RKO (cell line): ENCODE results near the gene STAT3.
"Not testable (repeated sequence)": the region's sequence is repeated elsewhere in the genome, so short reads cannot be mapped to it uniquely, and the experiment has no call there.

Source experiments
- DNase-seq: peaks from one replicate; pipeline ENCODE4 v3.0.0-alpha.2; 2016; ENCODE audit warnings: low spot score

STAT3 gene

GRCh38 chr17:42276359-42276608, 112.0 kb downstream of the STAT3 start, which contains the start of gene STAT5B:
TSS of gene STAT5B (minus strand) at chr17:42276391. CDS start at chr17:42232127, 44,264 bp downstream.
- DNase-seq = peak; percentile 77

GRCh38 chr17:42275527-42276358, 112.5 kb downstream of the STAT3 start:
- peak; percentile 53 for DNase-seq

- no peak for DNase-seq
These were observed 113.3 kb downstream of the STAT3 start for GRCh38 chr17:42274812-42275526.

GRCh38 chr17:42274253-42274542, 114.0 kb downstream of the STAT3 start:
- no peak for DNase-seq

DNA sequence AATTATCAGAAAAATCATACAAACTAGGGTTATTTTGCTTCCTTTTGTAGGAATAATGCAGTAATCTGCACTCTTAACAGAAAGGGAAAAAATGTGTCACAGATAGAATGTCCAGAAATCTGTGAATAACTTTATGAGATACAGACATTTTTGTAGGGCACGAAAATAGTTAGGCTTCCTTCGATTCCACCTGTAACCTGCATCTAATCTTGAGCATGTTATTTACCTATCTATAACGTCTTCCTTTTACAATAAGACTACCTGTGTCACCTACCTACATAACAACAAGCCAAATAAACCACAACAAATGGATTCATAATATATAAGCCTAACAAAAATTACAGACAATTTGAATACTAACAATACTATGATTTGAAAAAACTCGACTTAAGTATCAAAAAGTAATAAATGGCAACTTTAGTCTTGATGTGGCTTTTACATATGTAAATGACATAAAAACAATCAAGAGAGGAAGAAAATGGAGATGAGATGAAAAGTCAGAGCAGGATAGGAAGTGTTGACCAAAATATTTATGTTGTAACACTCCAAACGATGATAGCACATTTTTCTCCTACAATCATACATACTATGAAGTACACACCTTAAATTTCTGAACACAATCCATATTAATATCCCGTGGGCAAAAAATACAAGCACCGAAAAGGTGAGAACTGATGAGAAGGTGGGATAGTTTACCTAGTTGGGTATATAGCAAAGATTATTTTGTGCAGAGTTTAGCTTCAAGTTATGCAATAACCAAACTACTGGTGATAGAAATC, 114.6 kb downstream of the STAT3 start:
- DNase-seq = no peak

DNA sequence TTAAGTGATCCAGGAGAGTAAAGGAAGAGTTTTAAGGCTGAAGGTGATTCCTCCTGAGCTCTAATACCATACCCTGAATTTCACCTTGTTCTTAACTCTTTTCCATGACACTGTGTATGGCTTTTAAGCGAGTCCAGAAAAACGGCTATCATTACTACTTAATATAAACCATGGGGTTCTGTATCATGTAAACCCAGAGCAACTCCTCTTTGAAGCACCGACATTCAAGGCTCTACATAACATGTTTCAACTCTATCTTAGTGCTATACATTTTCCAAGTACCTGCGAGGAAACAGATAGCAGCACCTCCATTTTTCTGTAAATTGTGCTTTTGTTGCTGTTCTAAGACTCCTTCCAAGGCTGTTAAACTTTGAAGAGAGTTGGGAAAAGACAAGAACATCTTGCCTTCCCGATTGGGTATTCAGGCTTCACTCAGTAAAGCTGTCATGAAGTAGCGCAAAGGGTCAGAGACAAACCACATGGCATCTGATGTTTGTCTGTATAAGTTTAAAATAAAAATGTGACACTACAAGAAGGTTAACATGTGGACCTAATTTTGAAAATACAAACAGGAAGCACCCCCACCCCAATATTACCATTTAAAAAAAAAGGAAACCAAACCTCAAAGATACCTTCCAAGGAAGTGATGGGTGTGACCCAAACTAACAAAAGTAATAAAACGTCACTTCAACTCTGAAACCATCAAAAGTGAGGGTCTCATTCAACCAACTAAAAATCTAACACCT, 115.9 kb downstream of the STAT3 start:
- DNase-seq = no peak

DNA sequence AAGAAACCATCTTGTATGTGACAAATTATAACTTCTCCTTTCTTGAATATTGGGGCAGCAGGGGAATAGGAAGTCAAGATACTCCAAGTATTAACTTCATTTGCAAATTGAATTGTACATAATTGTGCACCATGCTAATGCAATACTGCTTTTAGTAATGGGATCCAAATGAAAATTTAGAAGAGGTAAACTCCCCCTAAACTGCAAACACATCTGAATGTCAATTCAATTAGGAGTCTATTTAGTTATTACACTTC, 116.5 kb downstream of the STAT3 start:
- no peak for DNase-seq

DNA sequence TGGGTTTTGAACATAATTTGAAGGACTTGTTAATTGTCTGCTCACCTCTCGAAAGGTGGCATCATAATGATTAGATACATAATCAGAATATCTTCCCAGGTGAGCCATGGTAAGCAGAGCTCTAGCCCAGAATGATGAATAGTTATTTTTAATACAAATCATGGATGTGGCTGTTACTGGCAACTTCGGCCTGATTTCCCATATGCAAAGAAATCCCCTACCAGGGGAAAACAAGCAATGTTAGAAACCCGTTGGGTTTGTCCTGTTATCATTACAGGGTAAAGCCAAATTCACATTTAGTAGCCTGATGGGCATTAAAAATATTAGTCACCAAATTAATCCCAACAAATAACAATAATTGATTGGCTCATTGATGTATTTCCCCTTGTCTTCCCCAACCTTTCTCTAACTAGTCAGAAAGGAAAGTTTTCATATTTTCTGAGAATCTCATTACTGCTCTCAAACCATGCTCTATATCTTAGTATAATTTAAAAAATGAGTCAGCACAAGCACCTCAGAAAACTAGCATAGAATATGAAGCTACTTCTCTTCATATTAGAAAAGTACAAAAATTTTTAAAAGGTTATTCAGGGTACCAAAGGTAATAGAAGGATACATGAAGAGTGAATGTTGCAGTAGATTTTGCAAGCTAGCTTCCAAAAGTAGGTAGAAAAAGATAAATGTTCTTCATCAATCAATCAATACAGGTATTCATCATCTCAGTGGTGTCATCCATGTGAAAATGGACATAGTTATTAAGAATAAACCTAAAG, 117.0 kb downstream of the STAT3 start:
- DNase-seq = no peak

DNA sequence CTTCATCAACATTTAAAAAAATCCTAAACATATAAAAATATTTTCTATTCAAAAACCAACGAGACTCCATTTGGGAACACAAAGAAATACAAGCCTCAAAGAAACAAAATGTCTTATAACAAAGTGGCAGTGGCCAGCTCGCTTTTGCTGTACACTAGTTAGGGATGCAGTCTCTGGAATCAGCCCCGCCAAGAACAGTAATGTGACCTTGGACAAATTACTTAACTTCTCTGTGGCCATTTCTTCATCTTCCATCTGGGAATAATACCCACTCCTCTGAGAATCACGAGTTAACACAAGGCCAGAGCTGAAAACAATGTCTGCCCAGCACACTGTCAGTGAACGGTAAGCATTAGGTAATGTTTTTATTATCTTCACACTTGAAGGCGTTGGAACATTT, 117.6 kb downstream of the STAT3 start:
- DNase-seq = no peak

GRCh38 chr17:42270170-42270535, 118.1 kb downstream of the STAT3 start:
- no peak for DNase-seq

DNA sequence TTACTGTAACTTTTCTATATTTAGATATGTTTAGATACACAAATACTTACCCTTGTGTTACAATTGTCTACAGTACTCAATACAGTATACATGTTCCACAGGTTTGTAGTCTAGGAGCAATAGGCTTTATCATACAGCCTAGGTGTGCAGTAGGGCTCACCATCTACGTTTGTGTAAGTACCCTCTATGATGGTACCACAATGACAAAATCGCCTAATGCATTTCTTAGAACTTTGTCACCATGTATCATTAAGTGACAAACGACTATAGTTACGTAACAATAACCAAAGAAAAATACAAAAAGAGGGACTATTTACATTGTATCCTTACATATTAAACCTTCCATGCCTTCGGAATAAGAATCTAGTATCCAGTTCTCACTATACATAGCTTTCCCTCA, 120.0 kb downstream of the STAT3 start:
- DNase-seq = no peak

- DNase-seq = peak; percentile 76
These were observed 121.1 kb downstream of the STAT3 start for GRCh38 chr17:42266918-42267766.

GRCh38 chr17:42266462-42266861, 121.8 kb downstream of the STAT3 start:
- no peak for DNase-seq

GRCh38 chr17:42264366-42264765, 123.9 kb downstream of the STAT3 start:
- not testable (repeated sequence) for DNase-seq
